ENCODE data around the gene KRT80. TPM values are rescaled to one million over a fixed set of nuclear protein-coding genes. Genes with fewer than 3 reads are reported as not detected.

The KRT80 gene
- total RNA-seq, 2 donors from 2014 or later = 0.07 to 0.09 TPM

- Histone ChIP-seq H3K9me3 (ENCODE audit: control insufficient read depth, low read length) (no peaks in the 10 kb centered on the region), H3K4me1 (ENCODE audit: control insufficient read depth, insufficient read depth, low read length) (no peaks in the 10 kb centered on the region), H3K36me3 (ENCODE audit: control insufficient read depth, insufficient read depth, low read length) (no peaks in the 10 kb centered on the region), H3K9ac (ENCODE audit: extremely low read depth, low read length, poor library complexity, severe bottlenecking) (no peak overlapping the region), H3K27ac (ENCODE audit: low read depth, low read length) (no peak overlapping the region), H3K27me3 (ENCODE audit: control insufficient read depth, insufficient read depth, low read length, poor library complexity, severe bottlenecking) (no peaks in the 10 kb centered on the region), H3K4me3 (ENCODE audit: low read length) (no peak overlapping the region)
- H3K27ac Mint-ChIP-seq = no peak overlapping the region
- no peaks in the 10 kb centered on the region for H3K9me3 Mint-ChIP-seq
- H3K4me3 Mint-ChIP-seq = no peak overlapping the region
- DNase-seq = no peak
- no peaks in the 10 kb centered on the region for H3K36me3 Mint-ChIP-seq (ENCODE audit: low read depth)
- TF ChIP-seq, protein P1, sequence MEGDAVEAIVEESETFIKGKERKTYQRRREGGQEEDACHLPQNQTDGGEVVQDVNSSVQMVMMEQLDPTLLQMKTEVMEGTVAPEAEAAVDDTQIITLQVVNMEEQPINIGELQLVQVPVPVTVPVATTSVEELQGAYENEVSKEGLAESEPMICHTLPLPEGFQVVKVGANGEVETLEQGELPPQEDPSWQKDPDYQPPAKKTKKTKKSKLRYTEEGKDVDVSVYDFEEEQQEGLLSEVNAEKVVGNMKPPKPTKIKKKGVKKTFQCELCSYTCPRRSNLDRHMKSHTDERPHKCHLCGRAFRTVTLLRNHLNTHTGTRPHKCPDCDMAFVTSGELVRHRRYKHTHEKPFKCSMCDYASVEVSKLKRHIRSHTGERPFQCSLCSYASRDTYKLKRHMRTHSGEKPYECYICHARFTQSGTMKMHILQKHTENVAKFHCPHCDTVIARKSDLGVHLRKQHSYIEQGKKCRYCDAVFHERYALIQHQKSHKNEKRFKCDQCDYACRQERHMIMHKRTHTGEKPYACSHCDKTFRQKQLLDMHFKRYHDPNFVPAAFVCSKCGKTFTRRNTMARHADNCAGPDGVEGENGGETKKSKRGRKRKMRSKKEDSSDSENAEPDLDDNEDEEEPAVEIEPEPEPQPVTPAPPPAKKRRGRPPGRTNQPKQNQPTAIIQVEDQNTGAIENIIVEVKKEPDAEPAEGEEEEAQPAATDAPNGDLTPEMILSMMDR (conservative IDR thresholded peaks at IDR 0.05) = no peak
- H3K27me3 Mint-ChIP-seq (ENCODE audit: insufficient read depth) = no peaks in the 10 kb centered on the region
- 66% methylated on average over 4 of the region's 4 CpGs; no CpG with 5 or more reads in 1 of the 2 experiments for WGBS, 2 experiments (ENCODE audit: insufficient coverage in 1 of 2, insufficient read length in 1 of 2)
- H3K4me1 Mint-ChIP-seq = no peaks in the 10 kb centered on the region
Measured at GRCh38 chr12:52156311-52156710, 35.5 kb downstream of the KRT80 start.

DNA sequence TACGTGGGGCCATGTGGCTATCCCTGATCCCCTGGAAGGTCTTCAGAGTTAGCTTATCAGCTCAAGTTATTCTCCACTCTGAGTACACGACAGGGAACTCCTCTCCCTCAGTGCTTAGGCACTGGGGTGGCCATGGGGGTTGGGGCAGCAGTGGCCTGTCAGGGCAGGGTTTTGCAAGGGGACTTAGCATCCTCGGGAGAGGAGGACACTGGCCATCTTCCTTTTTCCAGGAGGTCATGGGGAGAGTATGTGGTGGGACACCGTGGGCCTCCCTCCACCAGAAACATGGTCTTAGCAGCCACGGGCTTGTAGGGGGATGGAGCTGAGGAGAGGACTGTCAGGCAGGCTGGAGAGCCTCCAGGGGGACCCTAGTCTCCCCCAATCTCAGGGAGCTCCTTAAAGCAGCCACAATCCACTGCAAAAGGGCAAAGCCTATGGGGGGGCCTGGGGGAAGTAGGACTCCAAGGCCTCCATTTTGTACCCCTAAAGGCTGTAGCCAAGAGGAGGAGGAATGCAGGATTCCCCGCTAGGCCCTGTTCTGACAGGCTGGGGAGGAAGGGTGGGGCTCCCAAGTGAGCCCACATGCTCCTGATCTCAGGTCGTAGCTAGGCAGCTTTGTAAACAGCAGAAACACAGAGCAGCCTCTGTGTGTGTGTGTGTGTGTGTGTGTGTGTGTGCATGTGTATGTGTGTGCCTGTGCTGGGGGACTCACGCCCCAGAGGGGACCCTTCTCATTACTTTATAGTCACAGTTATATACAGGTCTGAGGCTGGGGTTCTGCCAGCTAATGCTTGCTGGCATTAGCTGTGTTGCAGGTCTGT, 36.6 kb downstream of the KRT80 start:
- no peak overlapping the region for H3K4me3 Mint-ChIP-seq
- WGBS, 2 experiments (ENCODE audit: insufficient coverage in 1 of 2, insufficient read length in 1 of 2) = 68 to 80% methylated on average over 1 to 8 of the region's 8 CpGs
- Histone ChIP-seq H3K4me1 (ENCODE audit: control insufficient read depth, insufficient read depth, low read length) (no peaks in the 10 kb centered on the region), H3K9ac (ENCODE audit: extremely low read depth, low read length, poor library complexity, severe bottlenecking) (no peak overlapping the region), H3K36me3 (ENCODE audit: control insufficient read depth, insufficient read depth, low read length) (no peaks in the 10 kb centered on the region), H3K9me3 (ENCODE audit: control insufficient read depth, low read length) (no peaks in the 10 kb centered on the region), H3K4me3 (ENCODE audit: low read length) (no peak overlapping the region), H3K27me3 (ENCODE audit: control insufficient read depth, insufficient read depth, low read length, poor library complexity, severe bottlenecking) (no peaks in the 10 kb centered on the region), H3K27ac (ENCODE audit: low read depth, low read length) (no peak overlapping the region)
- no peaks in the 10 kb centered on the region for H3K27me3 Mint-ChIP-seq (ENCODE audit: insufficient read depth)
- H3K36me3 Mint-ChIP-seq (ENCODE audit: low read depth) = no peaks in the 10 kb centered on the region
- no peaks in the 10 kb centered on the region for H3K4me1 Mint-ChIP-seq
- TF ChIP-seq, protein P1 (conservative IDR thresholded peaks at IDR 0.05) = no peak
- no peak overlapping the region for H3K27ac Mint-ChIP-seq
- H3K9me3 Mint-ChIP-seq = no peaks in the 10 kb centered on the region
- peak; percentile 50 for DNase-seq

DNA sequence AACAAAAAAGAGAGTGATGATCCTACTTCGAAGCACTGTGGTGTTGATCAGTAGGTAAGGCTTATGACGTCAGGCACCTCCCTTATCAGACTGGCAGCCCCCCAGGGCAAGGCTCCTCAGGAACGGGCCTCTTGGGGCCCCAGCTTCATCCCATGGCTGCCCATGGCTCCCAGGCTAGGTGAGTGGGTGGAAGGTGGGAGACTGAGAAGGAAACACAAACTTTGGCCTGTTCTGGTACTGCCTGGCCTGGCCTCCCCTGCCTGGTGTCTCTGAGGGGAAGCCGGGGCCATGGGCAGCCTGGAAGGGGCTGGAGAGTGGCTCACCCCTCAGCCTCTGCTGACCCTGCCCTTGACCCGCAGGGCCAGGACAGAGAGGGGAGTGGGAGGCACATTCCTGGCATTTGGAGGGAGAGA, 38.9 kb downstream of the KRT80 start:
- no peak overlapping the region for H3K9ac ChIP-seq (ENCODE audit: extremely low read depth, low read length, poor library complexity, severe bottlenecking)
- Mint-ChIP-seq H3K4me3 (peak overlapping the region; percentile 22), H3K36me3 (ENCODE audit: low read depth) (no peaks in the 10 kb centered on the region), H3K27me3 (ENCODE audit: insufficient read depth) (no peaks in the 10 kb centered on the region), H3K4me1 (no peaks in the 10 kb centered on the region), H3K9me3 (no peaks in the 10 kb centered on the region), H3K27ac (no peak overlapping the region)
- H3K4me1 ChIP-seq (ENCODE audit: control insufficient read depth, insufficient read depth, low read length) = no peaks in the 10 kb centered on the region
- no peaks in the 10 kb centered on the region for H3K36me3 ChIP-seq (ENCODE audit: control insufficient read depth, insufficient read depth, low read length)
- H3K9me3 ChIP-seq (ENCODE audit: control insufficient read depth, low read length) = no peaks in the 10 kb centered on the region
- DNase-seq = no peak
- 83 to 92% methylated on average over 1 to 5 of the region's 5 CpGs for WGBS, 2 experiments (ENCODE audit: insufficient coverage in 1 of 2, insufficient read length in 1 of 2)
- no peaks in the 10 kb centered on the region for H3K27me3 ChIP-seq (ENCODE audit: control insufficient read depth, insufficient read depth, low read length, poor library complexity, severe bottlenecking)
- no peak overlapping the region for H3K27ac ChIP-seq (ENCODE audit: low read depth, low read length)
- H3K4me3 ChIP-seq (ENCODE audit: low read length) = no peak overlapping the region
- TF ChIP-seq, protein P1 (conservative IDR thresholded peaks at IDR 0.05) = no peak

Data from endodermal cell (in vitro differentiated cells).